OCI-LY7 (cell line): ENCODE results near the gene APOC1.

ENCODE experiments used
- CTCF ChIP-seq: fragments of 200-600 bp; sonication (generic); conservative IDR thresholded peaks from 2 replicates; pipeline ENCODE4 v1.5.1; 2014; ENCODE audit warnings: mild to moderate bottlenecking, antibody characterized with exemption, low read length, moderate library complexity, mixed read lengths
- EZH2phosphoT487 ChIP-seq: fragments of 200-600 bp; sonication (generic); IDR thresholded peaks from 2 replicates; pipeline ENCODE4 v1.6.1; 2018; ENCODE audit warnings: low read depth, borderline replicate concordance, mild to moderate bottlenecking, mixed run types, antibody characterized with exemption, low read length, moderate library complexity, mixed read lengths

DNA sequence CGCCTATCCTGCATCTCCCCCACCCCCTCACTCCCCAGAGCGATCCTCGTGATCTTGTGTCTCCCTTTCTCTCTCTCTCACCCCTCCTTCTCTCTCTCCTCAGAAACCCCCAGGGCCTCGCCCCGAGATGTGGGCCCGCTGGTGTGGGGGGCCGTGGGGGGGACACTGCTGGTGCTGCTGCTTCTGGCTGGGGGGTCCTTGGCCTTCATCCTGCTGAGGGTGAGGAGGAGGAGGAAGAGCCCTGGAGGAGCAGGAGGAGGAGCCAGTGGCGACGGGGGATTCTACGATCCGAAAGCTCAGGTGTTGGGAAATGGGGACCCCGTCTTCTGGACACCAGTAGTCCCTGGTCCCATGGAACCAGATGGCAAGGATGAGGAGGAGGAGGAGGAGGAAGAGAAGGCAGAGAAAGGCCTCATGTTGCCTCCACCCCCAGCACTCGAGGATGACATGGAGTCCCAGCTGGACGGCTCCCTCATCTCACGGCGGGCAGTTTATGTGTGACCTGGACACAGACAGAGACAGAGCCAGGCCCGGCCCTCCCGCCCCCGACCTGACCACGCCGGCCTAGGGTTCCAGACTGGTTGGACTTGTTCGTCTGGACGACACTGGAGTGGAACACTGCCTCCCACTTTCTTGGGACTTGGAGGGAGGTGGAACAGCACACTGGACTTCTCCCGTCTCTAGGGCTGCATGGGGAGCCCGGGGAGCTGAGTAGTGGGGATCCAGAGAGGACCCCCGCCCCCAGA is 36.1 kb upstream of the APOC1 start:
- TF ChIP-seq CTCF (no peak), EZH2phosphoT487 (no peak)
